Neural cell (in vitro differentiated cells): ENCODE measurements around the gene PTPN21. TPM values are rescaled to one million over a fixed set of nuclear protein-coding genes. Genes with fewer than 3 reads are reported as not detected.
A peak's percentile ranks its signal among the peaks of the same experiment; 100 is the strongest.

Experiments
- H2AFZ ChIP-seq: fragments of 200-600, 300-800 bp; sonication (generic), shearing (Covaris generic); 2 replicates; pipeline ENCODE4 v1.6.0; 2014; ENCODE audit warnings: low read depth, mild to moderate bottlenecking, antibody characterized with exemption, low read length, moderate library complexity
- H3F3A ChIP-seq: fragments of 200-600 bp; shearing (Covaris generic); 2 replicates; pipeline ENCODE4 v1.6.1; 2016; ENCODE audit warnings: mild to moderate bottlenecking, moderate library complexity, mixed read lengths, antibody characterized with exemption, low read length; ENCODE audit not compliant: insufficient read depth, poor library complexity, severe bottlenecking
- H3K27ac ChIP-seq: fragments of 200-600, 300-800 bp; sonication (generic), shearing (Covaris generic); 2 replicates; pipeline ENCODE4 v1.5.1; 2014; ENCODE audit warnings: mild to moderate bottlenecking, low read length, moderate library complexity
- H3K27me3 ChIP-seq: fragments of 300-800, 200-600 bp; sonication (generic), shearing (Covaris generic); 2 replicates; pipeline ENCODE4 v1.6.0; 2014; ENCODE audit warnings: mild to moderate bottlenecking, low read depth, low read length, moderate library complexity; ENCODE audit not compliant: insufficient read depth
- H3K36me3 ChIP-seq: fragments of 300-800, 200-600 bp; sonication (generic), shearing (Covaris generic); 2 replicates; pipeline ENCODE4 v1.5.1; 2014; ENCODE audit warnings: mild to moderate bottlenecking, antibody characterized with exemption, low read length, moderate library complexity; ENCODE audit not compliant: insufficient read depth
- H3K4me2 ChIP-seq: fragments of 300-800, 200-600 bp; sonication (generic), shearing (Covaris generic); 2 replicates; pipeline ENCODE4 v1.6.0; 2014; ENCODE audit warnings: mild to moderate bottlenecking, low read length
- H3K4me3 ChIP-seq: fragments of 300-800, 200-600 bp; sonication (generic), shearing (Covaris generic); 2 replicates; pipeline ENCODE4 v1.5.1; 2014; ENCODE audit warnings: mild to moderate bottlenecking, low read length, moderate library complexity
- H3K79me2 ChIP-seq: fragments of 200-600 bp; shearing (Covaris generic); replicated peaks from 2 replicates; pipeline ENCODE4 v1.6.0; 2014; ENCODE audit warnings: mild to moderate bottlenecking, low read length, moderate library complexity; ENCODE audit not compliant: insufficient read depth
- H3K9ac ChIP-seq: fragments of 300-800, 200-600 bp; sonication (generic), shearing (Covaris generic); 2 replicates; pipeline ENCODE4 v1.6.1; 2016; ENCODE audit warnings: mild to moderate bottlenecking, low read length, mixed read lengths
- H3K9me2 ChIP-seq: fragments of 200-600 bp; shearing (Covaris generic); 2 replicates; pipeline ENCODE4 v1.6.1; 2016; ENCODE audit warnings: mild to moderate bottlenecking, low read length, mixed read lengths; ENCODE audit not compliant: insufficient read depth
- H3K9me3 ChIP-seq: fragments of 200-600, 300-800 bp; sonication (generic), shearing (Covaris generic); 2 replicates; pipeline ENCODE4 v1.6.1; 2016; ENCODE audit warnings: mild to moderate bottlenecking, mixed run types, low read length, moderate library complexity, mixed read lengths
- H4K20me1 ChIP-seq: fragments of 200-600 bp; shearing (Covaris generic); 2 replicates; pipeline ENCODE4 v1.6.1; 2016; ENCODE audit warnings: mild to moderate bottlenecking, mixed run types; ENCODE audit not compliant: insufficient read depth
- EP300 ChIP-seq: fragments of 450-650 bp; conservative IDR thresholded peaks from 2 replicates; pipeline ENCODE4 v1.6.1; 2014; ENCODE audit warnings: antibody characterized with exemption, mild to moderate bottlenecking, moderate library complexity; ENCODE audit not compliant: poor library complexity, severe bottlenecking
- EZH2 ChIP-seq: fragments of 200-600, 300-800 bp; shearing (Covaris generic), sonication (generic); IDR thresholded peaks from 2 replicates; pipeline ENCODE4 v1.6.1; 2014; ENCODE audit warnings: antibody characterized with exemption, low read length, borderline replicate concordance, mild to moderate bottlenecking; ENCODE audit not compliant: insufficient read depth, poor library complexity, severe bottlenecking
- MXI1 ChIP-seq: fragments of 450-650 bp; conservative IDR thresholded peaks from 2 replicates; pipeline ENCODE4 v1.6.1; 2014; ENCODE audit warnings: antibody characterized with exemption, mild to moderate bottlenecking; ENCODE audit not compliant: poor library complexity, severe bottlenecking
- POLR2AphosphoS5 ChIP-seq: IDR thresholded peaks from 2 replicates; pipeline ENCODE4 v1.6.1; 2012
- RAD21 ChIP-seq: fragments of 450-650 bp; conservative IDR thresholded peaks from 2 replicates; pipeline ENCODE4 v1.6.1; 2014; ENCODE audit warnings: antibody characterized with exemption, mild to moderate bottlenecking, moderate library complexity
- REST ChIP-seq: IDR thresholded peaks from 2 replicates; pipeline ENCODE4 v1.6.1; 2012; ENCODE audit warnings: borderline replicate concordance
- SMC3 ChIP-seq: fragments of 450-650 bp; conservative IDR thresholded peaks from 2 replicates; pipeline ENCODE4 v1.6.1; 2014; ENCODE audit warnings: antibody characterized with exemption, mild to moderate bottlenecking, moderate library complexity; ENCODE audit not compliant: poor library complexity
- TAF1 ChIP-seq: IDR thresholded peaks from 2 replicates; pipeline ENCODE4 v1.6.1; 2012; ENCODE audit warnings: low read depth
- polyA plus RNA-seq: library from polyadenylated mRNA; depleted of rRNA; stranded (reverse); fragments of >200 nt; gene quantifications from 2 replicates; pipeline ENCODE4 v1.2.3, GENCODE V29; 2014
- TF ChIP-seq, protein P1 (sequence below): fragments of 450-650 bp; IDR thresholded peaks from 2 replicates; pipeline ENCODE4 v1.5.1; 2014; ENCODE audit warnings: antibody characterized with exemption, mild to moderate bottlenecking, moderate library complexity; ENCODE audit not compliant: poor library complexity, severe bottlenecking

PTPN21 gene
- polyA plus RNA-seq, 1 donor from 2014 or later, result 4.1 TPM

- no peak for TF ChIP-seq EP300
- TF ChIP-seq EZH2, result no peak
Observed at GRCh38 chr14:88562532-88562830, 7.7 kb upstream of the PTPN21 start (continued).

DNA sequence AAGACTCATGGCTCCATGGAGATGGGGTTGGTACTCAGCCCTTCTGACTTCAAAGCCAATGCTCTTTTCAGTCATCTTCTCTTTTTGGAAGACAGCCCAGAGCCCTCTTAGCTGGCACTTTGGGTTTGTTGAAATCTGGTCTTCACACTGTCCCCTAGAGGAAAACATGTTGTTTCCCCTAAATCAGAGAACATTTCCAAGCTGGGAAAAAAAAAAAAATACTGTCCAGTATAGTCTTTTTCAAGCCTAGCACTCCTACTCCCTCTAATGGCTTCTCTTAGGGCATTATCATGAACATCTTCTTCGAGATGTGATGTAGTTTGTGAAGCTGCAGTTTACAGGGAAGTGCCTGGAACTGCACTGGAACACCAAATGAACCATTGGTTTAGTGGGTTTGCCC lies 5.0 kb upstream of the PTPN21 start:
- H3K27me3 ChIP-seq, result no peaks in the 10 kb centered on the region
- H3K4me2 ChIP-seq, result no peak overlapping the region
- peaks cover 14% of the 10 kb centered on the region for H3K79me2 ChIP-seq
- no peaks in the 10 kb centered on the region for H3F3A ChIP-seq
- no peaks in the 10 kb centered on the region for H3K36me3 ChIP-seq
- H3K27ac ChIP-seq, result no peak overlapping the region
- H3K9ac ChIP-seq, result no peak overlapping the region
- no peak overlapping the region for H2AFZ ChIP-seq
- H3K4me3 ChIP-seq, result no peak overlapping the region
- H3K9me3 ChIP-seq, result no peaks in the 10 kb centered on the region
- TF ChIP-seq EP300 (no peak), SMC3 (peak; percentile 19), RAD21 (peak; percentile 36)
- TF ChIP-seq, protein P1, sequence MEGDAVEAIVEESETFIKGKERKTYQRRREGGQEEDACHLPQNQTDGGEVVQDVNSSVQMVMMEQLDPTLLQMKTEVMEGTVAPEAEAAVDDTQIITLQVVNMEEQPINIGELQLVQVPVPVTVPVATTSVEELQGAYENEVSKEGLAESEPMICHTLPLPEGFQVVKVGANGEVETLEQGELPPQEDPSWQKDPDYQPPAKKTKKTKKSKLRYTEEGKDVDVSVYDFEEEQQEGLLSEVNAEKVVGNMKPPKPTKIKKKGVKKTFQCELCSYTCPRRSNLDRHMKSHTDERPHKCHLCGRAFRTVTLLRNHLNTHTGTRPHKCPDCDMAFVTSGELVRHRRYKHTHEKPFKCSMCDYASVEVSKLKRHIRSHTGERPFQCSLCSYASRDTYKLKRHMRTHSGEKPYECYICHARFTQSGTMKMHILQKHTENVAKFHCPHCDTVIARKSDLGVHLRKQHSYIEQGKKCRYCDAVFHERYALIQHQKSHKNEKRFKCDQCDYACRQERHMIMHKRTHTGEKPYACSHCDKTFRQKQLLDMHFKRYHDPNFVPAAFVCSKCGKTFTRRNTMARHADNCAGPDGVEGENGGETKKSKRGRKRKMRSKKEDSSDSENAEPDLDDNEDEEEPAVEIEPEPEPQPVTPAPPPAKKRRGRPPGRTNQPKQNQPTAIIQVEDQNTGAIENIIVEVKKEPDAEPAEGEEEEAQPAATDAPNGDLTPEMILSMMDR, result peak; percentile 31
- no peaks in the 10 kb centered on the region for H3K9me2 ChIP-seq
- H4K20me1 ChIP-seq, result peaks cover 8% of the 10 kb centered on the region

DNA sequence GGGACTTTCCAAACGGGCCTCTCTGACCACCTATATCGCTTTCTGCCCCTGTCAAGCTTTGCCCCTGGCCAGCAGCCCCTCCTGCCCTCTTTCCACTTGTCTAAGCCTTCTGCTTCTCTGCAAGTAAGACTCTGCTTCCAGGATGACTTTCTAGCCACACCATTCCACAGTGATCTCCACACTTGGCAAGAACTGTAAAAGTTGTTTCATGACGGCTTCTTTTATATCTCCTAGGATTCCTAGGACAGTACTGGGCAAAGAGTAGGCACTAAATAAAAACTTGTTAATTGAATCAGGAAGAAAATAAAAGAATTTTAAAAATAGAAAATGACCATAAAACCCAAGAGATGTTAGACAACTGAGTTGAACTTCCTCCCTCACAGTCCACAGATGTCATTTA lies 1.8 kb upstream of the PTPN21 start:
- Histone ChIP-seq H3K9me3 (no peaks in the 10 kb centered on the region), H2AFZ (no peak overlapping the region)

More for the DNA sequence above, 1.8 kb upstream of the PTPN21 start:
- no peak overlapping the region for H3K9ac ChIP-seq
- H3K9me2 ChIP-seq, result no peaks in the 10 kb centered on the region
- no peaks in the 10 kb centered on the region for H3K27me3 ChIP-seq
- H3K27ac ChIP-seq, result no peak overlapping the region
- H3F3A ChIP-seq, result no peaks in the 10 kb centered on the region
- no peak overlapping the region for H3K4me2 ChIP-seq
- no peak overlapping the region for H3K4me3 ChIP-seq
- H3K36me3 ChIP-seq, result no peaks in the 10 kb centered on the region
- H4K20me1 ChIP-seq, result no peaks in the 10 kb centered on the region
- TF ChIP-seq EZH2, result no peak
- TF ChIP-seq MXI1, result no peak
- TF ChIP-seq, protein P1, result no peak
- no peak for TF ChIP-seq REST
- no peak for TF ChIP-seq POLR2AphosphoS5
- no peak for TF ChIP-seq TAF1
- no peak for TF ChIP-seq SMC3
- no peak for TF ChIP-seq RAD21
- no peak for TF ChIP-seq EP300
- H3K79me2 ChIP-seq, result peaks cover 25% of the 10 kb centered on the region
